NCI-H2227 treated with DMSO at 0.1 percent for 48 hours (cell line): ENCODE results near the gene ZNF541.

Source experiments
- DNase-seq: peaks from one replicate; lab custom pipeline; 2025; lab: John Stamatoyannopoulos, UW

The ZNF541 gene

DNA sequence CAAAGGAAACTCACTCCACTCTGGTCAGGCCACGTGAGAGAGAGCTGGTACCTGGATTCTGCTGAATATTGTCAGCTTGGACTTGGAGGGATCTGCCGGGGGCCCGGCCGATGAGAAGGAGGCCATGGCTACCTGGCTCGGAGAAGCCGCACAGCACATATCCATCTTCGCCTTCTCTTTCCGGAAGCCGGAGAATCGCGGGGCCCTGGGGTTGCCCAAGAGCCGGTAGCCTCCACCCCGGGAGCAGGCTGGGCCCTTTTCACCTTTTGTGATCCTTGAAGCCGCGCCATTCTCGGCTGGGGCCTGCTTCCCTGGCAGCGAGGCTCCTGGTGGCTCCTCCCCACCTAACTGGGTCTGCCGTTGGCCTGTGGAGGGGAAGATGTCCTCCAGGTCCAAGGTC is 28.9 kb downstream of the ZNF541 start:
- no peak for DNase-seq

DNA sequence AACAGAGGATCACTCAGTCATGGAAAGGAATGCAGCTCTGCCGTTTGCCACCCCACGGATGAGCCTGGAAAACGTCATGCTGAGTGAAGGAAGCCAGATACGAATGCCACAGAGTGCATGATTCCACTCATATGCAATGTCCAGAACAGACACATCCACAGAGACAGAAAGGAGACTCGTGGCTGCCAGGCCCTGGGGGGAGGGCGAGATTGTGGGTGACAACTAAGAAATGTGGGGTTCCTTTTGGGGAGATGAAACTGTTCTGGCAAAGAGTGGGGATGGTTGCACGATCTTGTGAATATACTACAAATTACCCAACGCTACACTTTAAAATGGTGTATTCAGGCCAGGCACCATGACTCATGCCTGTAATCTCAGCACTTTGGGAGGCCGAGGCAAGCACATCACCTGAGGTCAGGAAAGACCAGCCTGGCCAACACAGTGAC is 30.9 kb downstream of the ZNF541 start:
- DNase-seq, result no peak

- DNase-seq, result no peak
These were observed 31.4 kb downstream of the ZNF541 start for GRCh38 chr19:47541518-47541917.

GRCh38 chr19:47540748-47541147 is 32.2 kb downstream of the ZNF541 start:
- no peak for DNase-seq

- DNase-seq, result no peak
These were observed 33.1 kb downstream of the ZNF541 start for GRCh38 chr19:47539747-47540311.

DNA sequence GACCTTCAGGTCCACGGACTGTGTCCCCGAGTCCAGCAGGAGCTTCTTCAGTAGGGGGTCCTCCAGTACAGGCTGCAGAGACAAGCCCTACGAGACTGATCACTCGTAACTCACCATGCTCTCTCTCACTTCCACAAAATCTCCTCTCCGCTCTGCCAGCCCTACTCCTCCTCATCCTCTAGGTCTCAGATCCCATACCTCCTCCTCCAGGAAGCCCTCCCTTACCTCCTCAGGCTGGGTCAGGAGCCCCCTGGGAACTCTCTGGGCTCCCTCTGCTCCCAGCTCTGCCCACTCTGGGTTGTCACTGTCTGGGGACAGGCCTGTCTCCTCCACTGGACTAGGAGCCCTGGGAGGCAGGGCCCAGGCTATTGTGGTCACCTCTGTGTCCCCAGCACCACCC is 34.1 kb downstream of the ZNF541 start:
- DNase-seq, result no peak

DNA sequence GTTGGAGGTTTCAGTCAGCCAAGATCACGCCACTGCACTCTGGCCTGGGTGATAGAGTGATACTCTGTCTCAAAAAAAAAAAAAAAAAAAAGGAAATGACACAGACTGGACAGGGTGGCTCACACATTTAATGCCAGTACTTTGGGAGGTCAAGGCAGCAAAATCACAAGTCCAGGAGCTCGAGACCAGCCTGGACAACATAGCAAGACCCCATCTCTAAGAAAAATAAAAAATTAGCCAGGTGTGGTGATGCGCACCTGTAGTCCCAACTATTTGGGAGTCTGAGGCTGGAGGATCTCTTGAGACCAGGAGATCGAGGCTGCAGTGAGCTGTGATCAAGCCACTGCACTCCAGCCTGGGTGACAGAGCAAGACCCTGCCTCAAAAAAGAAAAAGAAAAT is 35.5 kb downstream of the ZNF541 start:
- DNase-seq, result no peak

DNA sequence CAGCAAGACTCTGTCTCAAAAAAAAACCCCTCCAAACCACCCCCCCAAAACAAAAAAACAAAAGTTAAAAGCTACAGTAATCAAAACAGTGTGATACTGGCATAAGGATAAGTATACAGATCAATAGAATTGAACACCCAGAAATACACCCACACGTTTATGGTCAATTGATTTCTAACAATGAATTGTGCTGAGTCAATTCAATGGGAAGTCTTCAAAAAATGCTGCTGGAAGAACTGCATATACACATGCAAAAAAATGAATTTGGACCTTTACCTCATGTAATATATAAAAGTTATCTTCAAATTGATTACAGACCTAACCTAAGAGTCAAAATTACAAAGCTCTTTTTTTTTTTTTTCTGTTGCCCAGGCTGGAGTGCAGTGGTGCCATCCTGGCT is 38.3 kb downstream of the ZNF541 start:
- no peak for DNase-seq

DNA sequence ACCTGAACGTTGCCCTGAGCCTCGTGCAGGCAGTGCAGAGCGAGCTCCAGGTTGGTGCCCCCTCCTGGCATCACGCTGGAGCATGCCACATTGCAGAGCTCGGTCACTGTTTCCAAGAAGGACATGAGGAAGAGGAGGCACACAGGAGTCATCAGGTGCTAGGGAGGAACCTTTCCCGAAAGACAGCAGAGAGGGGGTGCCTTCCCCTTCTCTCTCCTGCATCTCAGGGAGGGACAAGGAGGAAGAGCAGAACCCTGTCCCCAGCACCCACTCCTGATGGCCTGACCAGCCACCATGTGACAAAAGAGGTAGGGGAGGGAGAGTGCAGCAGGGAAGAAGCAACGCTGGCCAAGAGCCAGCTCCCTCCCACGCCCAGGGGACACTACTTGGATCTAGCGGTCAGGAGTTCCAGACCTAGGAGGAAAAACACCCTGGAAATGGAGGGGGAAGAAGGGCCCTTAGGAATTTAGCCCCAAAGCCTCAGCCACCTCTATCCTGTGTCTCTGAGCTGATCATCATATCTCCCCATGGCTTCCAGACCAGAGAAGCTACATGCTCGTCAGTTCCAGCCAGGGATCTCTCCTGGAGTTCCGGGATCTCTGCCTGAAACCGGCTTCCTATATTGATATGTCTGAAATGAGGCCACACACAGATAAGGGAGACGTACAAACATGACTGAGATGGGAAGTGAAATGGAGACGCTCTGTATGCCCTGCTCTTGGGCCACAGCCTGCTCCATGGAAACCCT is 41.1 kb downstream of the ZNF541 start:
- no peak for DNase-seq

DNA sequence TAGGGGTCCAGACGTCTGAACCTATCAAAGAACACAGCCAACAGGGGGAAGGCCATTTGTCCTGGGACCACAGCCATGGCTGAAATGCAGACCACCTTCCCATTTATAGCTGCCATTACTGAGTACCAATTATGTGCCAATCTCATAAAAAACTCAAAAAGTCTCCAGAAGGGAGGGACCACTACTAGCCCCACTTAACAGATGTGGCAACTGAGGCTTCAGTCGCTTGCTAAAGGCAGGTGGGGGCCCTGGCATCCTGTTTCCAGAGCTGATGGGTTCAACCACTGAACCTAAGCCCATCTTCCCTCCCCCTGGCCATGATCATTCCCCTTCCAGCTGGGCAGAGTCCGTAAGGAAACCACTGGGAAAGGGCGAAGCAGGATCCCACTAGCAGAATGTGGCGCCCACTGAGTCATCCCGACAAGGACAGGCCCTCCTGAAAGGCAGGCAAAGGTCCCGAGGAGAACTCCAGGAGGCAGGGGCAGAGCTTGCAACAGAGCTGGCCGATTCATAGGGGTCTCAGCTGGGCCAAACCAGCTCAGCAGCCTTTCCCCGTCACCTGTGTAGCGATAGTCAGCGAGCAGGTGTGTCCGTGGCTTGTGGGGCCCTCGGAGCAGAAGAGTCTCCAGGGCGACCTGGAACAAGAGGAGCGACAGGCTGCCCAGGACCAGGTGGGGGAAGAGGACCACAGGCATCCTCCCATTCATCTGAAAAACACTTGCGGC is 43.8 kb downstream of the ZNF541 start:
- DNase-seq, result no peak

GRCh38 chr19:47526798-47527197 is 46.1 kb downstream of the ZNF541 start:
- DNase-seq, result no peak

GRCh38 chr19:47523473-47523872 is 49.5 kb downstream of the ZNF541 start:
- no peak for DNase-seq
